Effector CD4-positive, alpha-beta T cell (primary cell): ENCODE results near the gene UNC45A.

ENCODE experiments used
- DNase-seq: peaks from one replicate; pipeline ENCODE4 v3.0.0-alpha.2; 2020

Gene UNC45A

DNA sequence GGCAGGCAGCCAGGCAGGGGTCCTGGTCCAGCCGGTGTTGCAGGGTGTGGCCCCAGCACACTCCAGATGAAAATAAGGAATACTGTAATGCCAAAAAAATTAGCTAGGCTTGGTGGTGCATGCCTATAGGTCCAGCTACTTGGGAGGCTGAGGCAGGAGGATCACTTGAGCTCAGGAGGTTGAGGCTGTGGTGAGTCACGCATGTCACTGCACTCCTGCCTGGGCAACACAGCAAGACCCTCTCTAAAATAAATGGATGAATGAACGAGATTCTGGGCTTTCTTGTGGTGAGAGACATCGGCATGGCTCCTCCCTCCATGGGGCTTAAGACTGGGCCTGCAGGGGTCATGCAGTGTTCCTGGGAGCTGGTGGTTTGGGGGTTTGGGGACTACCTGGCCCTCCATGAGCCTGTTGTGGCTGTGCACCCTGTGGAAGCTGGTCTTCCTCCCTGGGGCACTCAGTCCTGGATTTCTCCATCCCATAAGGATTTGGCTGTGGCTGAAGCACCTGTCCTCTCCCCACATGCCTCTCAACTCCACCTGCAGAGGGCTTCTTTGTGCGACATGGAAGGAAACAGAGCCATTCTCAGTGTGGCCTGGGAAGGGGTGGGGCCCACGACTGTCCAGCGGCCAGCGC is 12.0 kb downstream of the UNC45A start:
- DNase-seq: no peak

DNA sequence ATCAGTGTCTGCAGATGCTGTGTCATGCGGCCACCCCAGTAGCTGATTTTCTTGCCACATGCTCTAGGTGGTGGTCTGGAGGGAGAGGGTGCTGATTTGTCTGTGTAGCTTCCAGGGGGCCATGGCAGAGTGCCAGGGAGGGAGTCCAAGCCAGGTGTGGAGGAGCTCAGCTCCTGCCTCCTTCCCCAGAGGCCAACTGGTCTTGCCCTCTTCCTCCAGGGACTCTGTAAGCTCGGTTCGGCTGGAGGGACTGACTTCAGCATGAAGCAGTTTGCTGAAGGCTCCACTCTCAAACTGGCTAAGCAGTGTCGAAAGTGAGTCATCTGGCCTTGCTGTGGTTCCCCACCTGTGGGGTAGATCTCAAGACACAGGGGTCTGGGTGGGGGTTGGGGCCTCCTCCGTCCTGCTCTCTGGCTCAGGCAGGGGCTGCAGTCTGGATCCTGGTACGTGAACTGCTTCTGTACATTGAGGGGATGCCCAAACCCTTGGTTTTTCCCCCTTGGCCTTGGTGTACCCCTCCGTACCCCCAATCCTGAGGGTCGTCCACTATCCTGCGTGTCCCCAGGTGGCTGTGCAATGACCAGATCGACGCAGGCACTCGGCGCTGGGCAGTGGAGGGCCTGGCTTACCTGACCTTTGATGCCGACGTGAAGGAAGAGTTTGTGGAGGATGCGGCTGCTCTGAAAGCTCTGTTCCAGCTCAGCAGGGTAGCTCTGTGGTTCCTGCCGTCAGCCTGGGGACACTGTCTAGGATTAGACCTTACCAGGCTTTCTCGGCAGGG is 12.7 kb downstream of the UNC45A start:
- DNase-seq: no peak

DNA sequence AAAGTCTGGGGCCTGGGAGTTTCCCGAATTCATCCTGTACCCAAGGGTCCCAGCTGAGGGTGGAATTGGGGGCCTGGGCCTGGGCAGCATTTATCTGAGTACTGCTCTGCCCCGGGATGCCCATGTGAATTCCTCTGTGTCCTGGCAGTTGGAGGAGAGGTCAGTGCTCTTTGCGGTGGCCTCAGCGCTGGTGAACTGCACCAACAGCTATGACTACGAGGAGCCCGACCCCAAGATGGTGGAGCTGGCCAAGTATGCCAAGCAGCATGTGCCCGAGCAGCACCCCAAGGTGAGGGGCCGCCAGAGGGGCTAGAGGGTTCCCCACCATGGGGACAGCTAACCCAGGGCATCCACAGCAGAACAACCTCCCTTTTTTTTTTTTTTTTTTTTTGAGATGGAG is 13.4 kb downstream of the UNC45A start:
- DNase-seq: no peak

DNA sequence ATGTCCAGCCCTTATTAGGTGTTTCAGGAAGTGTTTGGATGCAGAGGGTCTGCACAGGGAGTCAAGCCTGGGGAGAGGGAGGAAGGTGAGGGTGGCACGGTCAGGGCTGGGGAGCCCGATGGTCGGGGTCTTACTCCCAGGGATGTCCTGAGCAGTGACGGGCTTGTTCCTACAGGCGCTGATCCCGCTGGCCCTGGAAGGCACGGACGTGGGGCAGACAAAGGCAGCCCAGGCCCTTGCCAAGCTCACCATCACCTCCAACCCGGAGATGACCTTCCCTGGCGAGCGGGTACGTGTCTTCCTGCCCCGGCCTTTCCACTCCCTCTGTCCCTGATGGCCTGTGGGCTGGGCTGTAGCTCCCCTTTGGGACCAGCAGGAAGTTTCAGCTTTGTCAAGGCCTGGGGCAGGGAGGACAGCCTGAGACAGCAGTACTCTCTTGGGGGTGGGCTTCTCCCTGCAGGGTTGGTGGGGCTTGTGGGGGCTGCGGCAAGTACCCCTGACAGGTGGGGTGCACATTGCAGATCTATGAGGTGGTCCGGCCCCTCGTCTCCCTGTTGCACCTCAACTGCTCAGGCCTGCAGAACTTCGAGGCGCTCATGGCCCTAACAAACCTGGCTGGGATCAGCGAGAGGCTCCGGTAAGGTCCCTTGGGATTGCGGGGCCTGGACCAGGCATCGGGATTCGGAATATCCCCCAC is 15.0 kb downstream of the UNC45A start:
- no peak for DNase-seq

DNA sequence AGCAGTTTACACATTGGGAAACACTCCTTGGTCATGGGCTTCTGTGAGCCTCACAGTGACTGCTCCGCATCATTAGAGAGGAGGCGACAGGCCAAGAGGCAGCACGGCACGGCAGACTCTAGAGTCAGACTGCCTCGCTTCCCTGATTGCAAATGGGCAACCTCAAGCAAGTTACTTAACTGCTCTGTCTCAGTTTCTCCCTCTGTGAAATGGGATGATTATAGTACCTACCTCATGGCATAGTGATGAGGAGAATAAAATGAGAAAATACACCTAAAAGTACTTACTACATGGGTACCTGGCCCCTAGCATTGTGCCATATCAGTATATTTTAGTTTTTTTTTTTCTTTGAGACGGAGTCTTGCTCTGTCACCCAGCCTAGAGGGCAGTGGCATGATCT is 15.6 kb downstream of the UNC45A start:
- DNase-seq: no peak

DNA sequence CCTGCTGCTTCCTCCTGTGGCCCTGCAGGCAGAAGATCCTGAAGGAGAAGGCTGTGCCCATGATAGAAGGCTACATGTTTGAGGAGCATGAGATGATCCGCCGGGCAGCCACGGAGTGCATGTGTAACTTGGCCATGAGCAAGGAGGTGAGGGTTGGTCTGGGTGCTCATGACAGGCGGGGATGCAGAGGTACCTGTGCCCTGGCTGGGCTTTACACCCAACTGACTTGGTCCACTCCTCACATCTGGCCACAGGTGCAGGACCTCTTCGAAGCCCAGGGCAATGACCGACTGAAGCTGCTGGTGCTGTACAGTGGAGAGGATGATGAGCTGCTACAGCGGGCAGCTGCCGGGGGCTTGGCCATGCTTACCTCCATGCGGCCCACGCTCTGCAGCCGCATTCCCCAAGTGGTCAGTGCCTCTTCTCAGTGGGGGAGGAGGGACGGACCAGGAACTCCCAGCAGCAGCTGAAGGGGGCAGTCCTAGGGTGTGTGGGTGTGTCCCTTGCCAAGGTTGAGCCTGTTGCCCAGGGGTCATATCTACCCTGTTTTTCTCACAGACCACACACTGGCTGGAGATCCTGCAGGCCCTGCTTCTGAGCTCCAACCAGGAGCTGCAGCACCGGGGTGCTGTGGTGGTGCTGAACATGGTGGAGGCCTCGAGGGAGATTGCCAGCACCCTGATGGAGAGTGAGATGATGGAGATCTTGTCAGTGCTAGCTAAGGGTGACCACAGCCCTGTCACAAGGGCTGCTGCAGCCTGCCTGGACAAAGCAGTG is 18.0 kb downstream of the UNC45A start:
- no peak for DNase-seq

DNA sequence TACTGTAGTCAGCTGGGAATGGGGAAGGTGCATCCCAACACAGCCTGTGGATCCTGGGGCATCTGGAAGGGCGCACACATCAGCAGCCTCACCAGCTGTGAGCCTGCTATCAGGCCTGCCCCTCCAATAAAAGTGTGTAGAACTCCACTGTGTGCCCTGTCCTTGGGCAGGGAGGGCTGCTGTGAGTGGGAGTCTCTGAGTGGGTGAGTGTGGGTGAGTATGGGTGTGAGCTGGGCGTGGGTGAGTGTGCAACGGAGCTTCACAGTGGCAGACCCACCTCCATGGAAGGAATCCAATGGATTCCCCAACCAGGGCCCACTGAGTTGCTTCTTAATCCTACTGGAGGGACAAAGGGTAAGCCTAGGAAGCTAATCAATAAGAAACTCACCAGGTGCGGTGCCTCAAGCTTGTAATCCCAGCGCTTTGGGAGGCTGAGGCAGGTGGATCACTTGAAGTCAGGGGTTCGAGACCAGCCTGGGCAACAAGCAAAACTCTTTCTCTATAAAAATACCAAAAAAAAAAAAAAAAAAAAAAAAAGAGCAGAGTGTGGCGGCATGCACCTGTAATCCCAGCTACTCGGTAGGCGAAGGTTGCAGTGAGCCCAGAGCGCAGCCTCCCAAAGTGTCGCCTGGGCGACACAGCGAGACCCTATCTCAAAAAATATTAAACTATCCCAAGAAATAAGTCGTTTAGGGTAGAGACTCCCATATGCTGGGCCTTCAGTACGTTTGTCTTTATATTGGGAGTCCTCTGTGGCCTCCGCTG is 19.0 kb downstream of the UNC45A start:
- DNase-seq: no peak

DNA sequence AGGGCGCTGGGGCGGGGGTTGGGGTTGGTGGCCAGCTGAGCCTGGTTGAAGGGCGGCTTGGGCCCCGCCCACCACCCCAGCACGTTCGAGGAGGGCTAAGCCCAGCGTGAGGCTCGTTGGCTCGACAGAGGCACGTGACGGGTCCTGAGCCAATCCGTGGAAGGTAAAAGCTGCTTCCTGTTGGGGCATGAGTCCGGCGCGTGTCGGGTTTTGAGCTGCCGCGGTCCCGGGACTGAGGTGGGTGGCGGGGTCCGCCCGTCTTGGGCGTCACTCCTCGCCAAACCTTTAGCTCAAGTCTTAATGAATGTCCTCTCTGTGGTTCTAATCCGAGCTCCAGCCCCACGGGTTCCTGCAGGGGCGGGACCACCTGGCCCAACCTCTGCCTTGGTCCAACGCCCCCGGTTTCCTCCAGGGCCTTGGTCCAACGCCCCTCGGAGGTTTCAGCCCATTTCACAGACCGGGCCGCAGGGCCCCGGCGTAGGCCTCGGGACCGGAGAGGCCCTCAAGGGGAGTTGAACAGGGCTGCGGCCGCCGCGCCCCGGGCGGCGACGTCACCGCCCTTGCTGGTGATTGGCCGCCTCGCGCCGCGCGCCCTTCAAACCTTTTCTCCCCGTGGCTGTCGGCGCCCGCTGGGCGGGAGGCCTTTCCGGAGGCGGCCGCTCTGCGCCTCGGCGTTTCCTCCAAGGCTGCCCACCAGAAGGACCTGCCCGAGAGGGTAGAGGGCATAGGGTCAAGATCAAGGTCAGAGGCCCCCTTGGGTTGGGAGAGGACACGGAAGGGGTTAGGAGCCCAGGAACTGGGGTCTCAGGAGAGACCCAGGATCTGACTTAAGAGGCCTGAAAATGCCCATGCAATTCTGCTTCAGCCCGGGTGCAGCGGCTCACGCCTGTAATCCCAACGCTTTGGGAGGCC is 19.9 kb downstream of the UNC45A start, which contains the start of gene RCCD1:
Gene RCCD1 (plus strand): TSS at position 173 of the 912 bp plus-strand sequence. CDS start 1,851 bp downstream, outside the sequence.
- DNase-seq: peak; percentile 87

DNA sequence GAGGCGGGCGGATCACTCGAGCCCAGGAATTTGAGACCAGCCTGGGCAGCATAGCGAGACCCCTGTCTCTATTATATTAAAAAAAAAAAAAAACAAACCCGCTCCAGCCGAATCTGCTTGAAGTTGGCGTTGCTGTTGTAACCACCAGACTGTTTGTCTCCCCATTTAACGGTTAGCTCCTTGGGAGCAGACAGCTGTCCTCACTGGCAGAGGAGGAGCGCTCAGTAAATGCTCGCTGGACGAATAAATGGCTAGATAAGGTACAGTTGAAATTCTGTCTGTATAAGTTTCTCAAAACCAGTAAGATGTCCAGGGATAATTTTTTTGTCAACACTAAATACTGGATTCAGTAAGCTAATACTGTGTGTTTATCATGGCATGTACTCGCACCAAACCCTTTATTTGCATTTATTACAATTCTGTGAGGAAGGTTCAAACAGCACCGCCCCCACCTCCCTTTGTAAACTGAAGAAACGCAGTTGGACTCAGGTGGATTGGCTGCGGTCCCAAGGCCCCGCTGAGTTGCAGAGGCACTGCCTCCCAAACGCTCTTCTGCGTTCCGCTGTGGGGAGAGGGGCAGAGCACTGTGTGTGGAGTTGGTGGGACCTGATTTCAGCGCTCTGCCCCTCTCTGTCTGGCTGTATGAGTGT is 20.7 kb downstream of the UNC45A start:
- DNase-seq: no peak

DNA sequence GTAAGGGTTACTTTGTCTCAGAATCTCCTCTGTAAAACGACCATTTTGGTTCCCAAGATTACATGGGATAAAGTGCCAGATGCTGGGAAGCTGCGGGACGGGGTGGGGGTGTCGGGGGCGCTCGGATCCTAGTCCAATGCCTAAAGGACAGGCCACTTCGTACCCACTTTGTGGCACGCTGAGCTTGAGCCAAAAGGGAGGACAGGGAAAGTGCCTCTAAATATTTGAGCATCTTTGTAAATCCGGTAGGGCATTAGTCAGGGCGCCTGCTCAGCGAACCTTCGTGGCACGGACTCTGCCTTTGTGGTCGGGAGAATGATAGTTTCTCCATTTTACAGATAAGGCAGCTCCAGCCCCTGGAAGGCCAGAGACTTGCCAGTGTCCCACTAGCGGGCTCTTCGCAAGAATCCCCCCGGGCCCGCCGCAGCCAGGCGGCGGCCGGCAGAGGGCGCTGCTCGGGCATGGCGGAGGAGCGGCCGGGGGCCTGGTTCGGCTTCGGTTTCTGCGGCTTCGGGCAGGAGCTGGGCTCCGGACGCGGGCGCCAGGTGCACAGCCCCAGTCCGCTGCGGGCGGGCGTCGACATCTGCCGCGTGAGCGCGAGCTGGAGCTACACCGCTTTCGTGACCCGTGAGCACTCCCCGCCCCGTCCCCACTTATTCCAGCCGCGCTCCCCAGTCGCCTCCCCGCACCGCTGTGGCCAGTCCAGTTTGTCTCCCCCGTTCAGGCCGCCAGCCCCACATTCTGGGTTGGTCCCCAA is 21.4 kb downstream of the UNC45A start:
- peak; percentile 54 for DNase-seq

DNA sequence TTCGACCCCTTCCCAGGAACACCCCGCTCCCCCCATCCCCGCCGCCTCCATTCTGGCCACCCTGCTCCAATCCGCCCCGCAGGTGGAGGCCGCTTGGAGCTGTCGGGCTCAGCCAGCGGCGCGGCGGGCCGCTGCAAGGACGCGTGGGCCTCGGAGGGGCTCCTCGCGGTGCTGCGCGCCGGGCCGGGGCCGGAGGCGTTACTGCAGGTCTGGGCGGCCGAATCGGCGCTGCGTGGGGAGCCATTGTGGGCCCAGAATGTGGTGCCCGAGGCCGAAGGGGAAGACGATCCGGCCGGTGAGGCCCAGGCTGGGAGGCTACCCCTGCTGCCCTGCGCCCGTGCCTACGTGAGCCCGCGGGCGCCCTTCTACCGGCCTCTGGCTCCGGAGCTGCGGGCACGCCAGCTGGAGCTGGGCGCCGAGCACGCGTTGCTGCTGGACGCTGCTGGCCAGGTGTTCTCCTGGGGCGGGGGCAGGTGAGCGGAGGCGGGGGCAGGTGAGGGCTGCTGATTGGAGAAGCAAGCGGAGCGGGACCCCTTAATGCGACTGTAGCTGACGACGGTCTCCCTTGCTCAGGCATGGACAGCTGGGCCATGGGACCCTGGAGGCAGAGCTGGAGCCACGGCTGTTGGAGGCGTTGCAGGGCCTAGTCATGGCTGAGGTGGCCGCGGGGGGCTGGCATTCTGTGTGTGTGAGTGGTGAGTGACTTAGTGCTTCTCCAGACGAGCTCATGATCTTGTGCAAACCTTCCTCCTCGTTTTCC is 22.1 kb downstream of the UNC45A start:
- no peak for DNase-seq

DNA sequence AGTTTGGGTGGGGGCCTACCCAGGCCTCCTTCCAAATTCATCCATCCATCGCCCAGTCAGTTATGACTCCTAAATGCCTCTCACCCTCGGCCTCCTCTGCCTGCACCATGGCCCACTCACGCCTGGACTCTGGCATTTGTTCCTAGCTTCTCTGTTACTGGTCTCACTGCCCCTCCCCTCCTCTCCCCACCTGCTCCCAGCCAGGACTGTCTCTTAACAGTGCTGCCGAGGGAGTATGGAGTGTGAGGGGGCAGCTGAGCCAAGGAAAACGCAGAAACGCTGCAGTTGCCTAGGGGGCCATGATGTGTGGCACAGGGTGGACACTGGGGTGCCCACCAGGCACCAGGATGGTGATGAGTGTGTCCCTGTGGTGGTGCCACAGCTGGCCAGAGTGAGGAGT is 22.7 kb downstream of the UNC45A start:
- no peak for DNase-seq

DNA sequence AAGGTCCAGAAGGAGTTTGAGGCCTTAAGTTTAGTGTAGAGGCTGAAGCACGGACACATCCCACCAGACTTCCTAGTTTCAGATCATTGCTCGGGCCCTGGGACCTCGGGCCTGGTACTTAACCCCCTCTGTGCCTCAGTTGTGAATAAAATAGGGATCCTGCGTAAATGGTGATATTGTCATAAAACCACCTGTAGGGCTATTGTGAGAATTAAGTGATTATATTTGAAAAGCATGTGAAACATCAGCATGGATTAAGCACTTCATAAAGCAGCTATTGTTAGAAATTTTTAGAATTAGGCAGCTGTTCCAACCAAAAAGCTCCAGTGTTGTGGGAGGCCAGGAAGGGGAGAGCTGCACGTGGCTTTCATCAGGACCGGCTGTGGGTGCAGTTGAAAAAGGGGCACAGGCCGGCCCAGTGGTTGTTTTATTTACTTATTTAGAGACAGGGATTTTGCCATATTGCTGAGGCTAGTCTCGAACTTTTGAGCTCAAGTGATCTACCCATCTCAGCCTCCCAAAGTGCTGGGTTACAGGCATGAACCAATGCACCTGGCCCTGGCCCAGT is 24.0 kb downstream of the UNC45A start:
- DNase-seq: no peak

DNA sequence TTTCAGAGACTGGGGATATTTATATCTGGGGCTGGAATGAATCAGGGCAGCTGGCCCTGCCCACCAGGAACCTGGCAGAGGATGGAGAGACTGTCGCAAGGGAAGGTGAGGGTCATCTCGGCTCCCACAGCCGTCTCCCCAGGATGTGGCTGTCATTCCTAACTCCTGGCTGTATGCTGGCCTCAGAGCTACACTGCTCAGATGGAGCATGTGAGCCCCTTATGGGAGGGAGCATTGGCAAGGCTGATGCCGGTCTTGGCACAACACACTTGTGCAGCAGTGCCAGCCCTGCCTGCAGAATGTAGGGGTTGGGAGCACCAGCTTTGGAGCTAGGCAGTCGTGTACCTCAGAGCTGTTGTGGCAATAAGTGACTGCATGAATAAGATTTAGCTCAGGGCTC is 24.8 kb downstream of the UNC45A start:
- no peak for DNase-seq

DNA sequence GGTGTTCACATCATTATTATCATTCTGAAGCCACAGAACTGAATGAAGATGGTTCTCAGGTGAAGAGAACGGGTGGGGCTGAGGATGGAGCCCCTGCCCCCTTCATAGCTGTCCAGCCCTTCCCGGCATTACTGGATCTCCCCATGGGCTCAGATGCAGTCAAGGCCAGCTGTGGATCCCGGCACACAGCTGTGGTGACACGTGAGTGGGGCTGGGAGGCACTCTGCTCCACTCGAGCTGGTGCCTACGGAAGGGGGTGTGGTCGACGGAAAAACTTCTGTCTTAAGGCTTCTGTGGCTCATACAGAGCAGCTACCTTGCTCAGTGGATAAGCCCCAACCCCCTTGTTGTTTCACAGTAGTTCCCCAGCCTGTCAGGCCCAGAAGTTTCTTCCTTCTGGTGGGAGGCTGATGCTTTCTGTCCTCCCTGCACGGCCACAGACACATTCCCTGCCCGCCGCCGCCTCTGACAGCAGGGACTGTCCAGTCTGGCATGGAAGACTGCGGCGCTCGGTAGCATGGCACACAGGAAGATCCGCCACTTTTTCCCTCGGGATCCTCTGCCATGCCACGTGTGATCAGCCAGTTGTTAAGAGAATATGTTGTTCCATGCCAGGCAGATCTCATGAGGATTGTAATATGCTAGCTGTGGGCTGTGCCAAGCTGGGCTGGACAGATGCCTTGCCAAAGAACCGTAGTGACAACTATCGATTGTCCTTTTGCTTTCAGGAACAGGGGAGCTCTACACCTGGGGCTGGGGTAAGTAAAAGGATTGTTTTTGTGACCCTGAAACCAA is 25.4 kb downstream of the UNC45A start:
- DNase-seq: no peak

DNA sequence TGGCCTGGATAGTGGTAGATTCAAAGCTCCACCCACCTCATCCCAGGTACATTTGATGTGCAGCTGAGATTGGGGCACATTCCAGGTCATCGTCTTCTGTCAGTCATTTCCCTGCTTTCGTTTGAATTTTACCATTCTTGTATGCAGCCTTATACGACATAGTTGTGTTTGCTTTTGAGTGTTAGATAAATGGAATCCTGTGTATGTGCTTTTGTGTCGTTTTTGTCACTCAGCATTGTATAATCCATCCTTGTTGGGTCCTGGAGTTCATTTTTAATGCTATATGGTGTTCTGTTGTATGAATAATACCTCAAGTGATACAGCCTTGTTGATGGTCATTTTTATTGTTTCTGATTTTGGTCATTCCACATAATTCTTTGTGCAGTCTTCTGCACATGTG is 26.9 kb downstream of the UNC45A start:
- no peak for DNase-seq

DNA sequence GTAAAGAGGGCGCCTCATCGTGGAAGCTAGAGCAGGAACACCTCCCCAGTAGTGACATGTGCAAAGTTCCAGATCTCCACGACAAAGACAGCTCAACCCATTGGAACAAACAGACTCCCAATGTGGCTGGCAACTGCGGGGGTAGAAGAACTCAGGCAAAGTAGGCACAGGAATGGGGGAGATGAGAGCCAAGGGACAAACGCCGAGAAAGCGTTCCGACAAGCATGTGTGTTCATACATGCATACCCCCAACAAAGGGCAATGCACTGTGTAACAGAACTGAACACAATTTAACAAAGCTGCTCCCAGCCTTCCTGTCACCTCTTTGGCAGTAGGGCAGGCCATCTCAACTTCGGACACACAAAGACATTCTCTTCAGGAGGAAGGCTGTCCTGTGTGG is 31.2 kb downstream of the UNC45A start:
- no peak for DNase-seq

DNA sequence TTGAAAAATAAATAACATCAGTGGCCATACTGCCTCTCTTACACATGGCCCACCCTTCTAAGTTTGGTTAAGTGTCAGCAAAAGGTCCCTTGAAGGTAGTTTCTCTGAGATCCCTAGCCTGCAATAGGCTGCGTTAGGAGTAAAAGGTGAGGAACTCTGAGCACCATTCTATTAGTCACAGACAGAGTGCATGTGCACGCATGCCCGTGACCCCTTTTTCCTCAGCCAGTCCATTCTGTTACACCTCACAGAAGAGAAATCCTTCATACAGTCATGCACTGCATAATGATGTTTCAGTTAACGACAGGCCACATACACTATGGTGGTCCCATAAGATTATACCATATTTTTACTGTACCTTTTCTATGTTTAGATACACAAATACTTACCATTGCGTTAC is 32.1 kb downstream of the UNC45A start:
- no peak for DNase-seq
